Smooth muscle cell (in vitro differentiated cells): ENCODE data around the gene FER. TPM values are rescaled to one million over a fixed set of nuclear protein-coding genes. Genes with fewer than 3 reads are reported as not detected.

ENCODE experiments used
- DNase-seq: peaks from one replicate; lab custom pipeline; 2025; ENCODE audit not compliant: unreplicated experiment; lab: John Stamatoyannopoulos, UW
- H2AFZ ChIP-seq: fragments of 200-600 bp; sonication (generic); 2 replicates; pipeline ENCODE4 v1.6.0; 2016; ENCODE audit warnings: antibody characterized with exemption, low read depth, mild to moderate bottlenecking
- H3F3A ChIP-seq: fragments of 200-600 bp; sonication (generic); 2 replicates; pipeline ENCODE4 v1.6.0; 2017; ENCODE audit warnings: antibody characterized with exemption, low read depth
- H3K27ac ChIP-seq: fragments of 200-600 bp; sonication (generic); 2 replicates; pipeline ENCODE4 v1.5.1; 2016; ENCODE audit warnings: low read depth, mild to moderate bottlenecking
- H3K27me3 ChIP-seq: fragments of 200-600 bp; sonication (generic); 2 replicates; pipeline ENCODE4 v1.6.1; 2016; ENCODE audit warnings: low read depth, mild to moderate bottlenecking
- H3K36me3 ChIP-seq: fragments of 200-600 bp; sonication (generic); 2 replicates; pipeline ENCODE4 v1.5.1; 2016; ENCODE audit warnings: low read depth
- H3K4me1 ChIP-seq: fragments of 200-600 bp; sonication (generic); 2 replicates; pipeline ENCODE4 v1.5.1; 2016; ENCODE audit warnings: low read depth
- H3K4me2 ChIP-seq: fragments of 200-600 bp; sonication (generic); 2 replicates; pipeline ENCODE4 v1.6.0; 2016; ENCODE audit warnings: mild to moderate bottlenecking
- H3K4me3 ChIP-seq: fragments of 200-600 bp; sonication (generic); 2 replicates; pipeline ENCODE4 v1.5.1; 2016; ENCODE audit warnings: mild to moderate bottlenecking
- H3K79me2 ChIP-seq: fragments of 200-600 bp; sonication (generic); 2 replicates; pipeline ENCODE4 v1.6.0; 2016; ENCODE audit warnings: low read depth, mild to moderate bottlenecking
- H3K9ac ChIP-seq: fragments of 200-600 bp; sonication (generic); 2 replicates; pipeline ENCODE4 v1.6.0; 2016; ENCODE audit warnings: low read depth
- H3K9me3 ChIP-seq: fragments of 200-600 bp; sonication (generic); replicated peaks from 2 replicates; pipeline ENCODE4 v1.5.1; 2016; ENCODE audit warnings: low read depth
- H4K20me1 ChIP-seq: fragments of 200-600 bp; sonication (generic); 2 replicates; pipeline ENCODE4 v1.6.0; 2016; ENCODE audit warnings: low read depth
- WGBS: methylation state at CpG from one replicate; pipeline ENCODE4 v1.1.7; 2016; ENCODE audit warnings: low lambda C conversion rate; 5-methylcytosine and 5-hydroxymethylcytosine counted together
- polyA plus RNA-seq: library from polyadenylated mRNA; unstranded; fragments of >200 nt; fragmentation: Nextera tagmentation; extraction: Ambion mirVana; gene quantifications from 2 replicates; pipeline ENCODE4 v1.2.1, GENCODE V29; 2016
- total RNA-seq: library from RNA; depleted of rRNA; stranded (reverse); fragments of >200 nt; gene quantifications from 2 replicates; pipeline ENCODE4 v1.2.3, GENCODE V29; 2014
- TF ChIP-seq, protein P1 (sequence below): fragments of 200-600 bp; sonication (generic); IDR thresholded peaks from 2 replicates; pipeline ENCODE4 v1.5.1; 2017; ENCODE audit warnings: borderline replicate concordance, mild to moderate bottlenecking, antibody characterized with exemption; ENCODE audit not compliant: insufficient read depth, poor library complexity, severe bottlenecking

The FER gene
- total and polyA plus RNA-seq, 2 experiments from 2014 or later, result 15.6 to 16.4 TPM

- H3K9ac ChIP-seq, result no peak overlapping the region
- H3K36me3 ChIP-seq, result no peaks in the 10 kb centered on the region
- H3K4me3 ChIP-seq, result no peak overlapping the region
- no peak for DNase-seq
- no peaks in the 10 kb centered on the region for H3K4me1 ChIP-seq
- 100% methylated on average over 1 of the region's 1 CpG for WGBS
- H2AFZ ChIP-seq, result no peak overlapping the region
- H3K79me2 ChIP-seq, result no peaks in the 10 kb centered on the region
- no peaks in the 10 kb centered on the region for H3F3A ChIP-seq
- H3K27me3 ChIP-seq, result no peaks in the 10 kb centered on the region
- H3K9me3 ChIP-seq, result no peaks in the 10 kb centered on the region
- no peaks in the 10 kb centered on the region for H4K20me1 ChIP-seq
- TF ChIP-seq, protein P1, sequence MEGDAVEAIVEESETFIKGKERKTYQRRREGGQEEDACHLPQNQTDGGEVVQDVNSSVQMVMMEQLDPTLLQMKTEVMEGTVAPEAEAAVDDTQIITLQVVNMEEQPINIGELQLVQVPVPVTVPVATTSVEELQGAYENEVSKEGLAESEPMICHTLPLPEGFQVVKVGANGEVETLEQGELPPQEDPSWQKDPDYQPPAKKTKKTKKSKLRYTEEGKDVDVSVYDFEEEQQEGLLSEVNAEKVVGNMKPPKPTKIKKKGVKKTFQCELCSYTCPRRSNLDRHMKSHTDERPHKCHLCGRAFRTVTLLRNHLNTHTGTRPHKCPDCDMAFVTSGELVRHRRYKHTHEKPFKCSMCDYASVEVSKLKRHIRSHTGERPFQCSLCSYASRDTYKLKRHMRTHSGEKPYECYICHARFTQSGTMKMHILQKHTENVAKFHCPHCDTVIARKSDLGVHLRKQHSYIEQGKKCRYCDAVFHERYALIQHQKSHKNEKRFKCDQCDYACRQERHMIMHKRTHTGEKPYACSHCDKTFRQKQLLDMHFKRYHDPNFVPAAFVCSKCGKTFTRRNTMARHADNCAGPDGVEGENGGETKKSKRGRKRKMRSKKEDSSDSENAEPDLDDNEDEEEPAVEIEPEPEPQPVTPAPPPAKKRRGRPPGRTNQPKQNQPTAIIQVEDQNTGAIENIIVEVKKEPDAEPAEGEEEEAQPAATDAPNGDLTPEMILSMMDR, result no peak
- no peak overlapping the region for H3K27ac ChIP-seq
- no peak overlapping the region for H3K4me2 ChIP-seq
These were observed 378.8 kb downstream of the FER start for GRCh38 chr5:109126481-109126880.

GRCh38 chr5:109136906-109137305 lies 389.2 kb downstream of the FER start:
- Histone ChIP-seq H2AFZ (no peak overlapping the region), H3K36me3 (no peaks in the 10 kb centered on the region), H3F3A (no peaks in the 10 kb centered on the region), H3K9me3 (no peaks in the 10 kb centered on the region), H3K4me3 (no peak overlapping the region), H3K4me1 (no peaks in the 10 kb centered on the region), H3K27ac (no peak overlapping the region), H4K20me1 (no peaks in the 10 kb centered on the region), H3K79me2 (no peaks in the 10 kb centered on the region), H3K27me3 (no peaks in the 10 kb centered on the region), H3K9ac (no peak overlapping the region), H3K4me2 (no peak overlapping the region)
- TF ChIP-seq, protein P1, result no peak
- DNase-seq, result no peak
- 85% methylated on average over 2 of the region's 2 CpGs for WGBS

DNA sequence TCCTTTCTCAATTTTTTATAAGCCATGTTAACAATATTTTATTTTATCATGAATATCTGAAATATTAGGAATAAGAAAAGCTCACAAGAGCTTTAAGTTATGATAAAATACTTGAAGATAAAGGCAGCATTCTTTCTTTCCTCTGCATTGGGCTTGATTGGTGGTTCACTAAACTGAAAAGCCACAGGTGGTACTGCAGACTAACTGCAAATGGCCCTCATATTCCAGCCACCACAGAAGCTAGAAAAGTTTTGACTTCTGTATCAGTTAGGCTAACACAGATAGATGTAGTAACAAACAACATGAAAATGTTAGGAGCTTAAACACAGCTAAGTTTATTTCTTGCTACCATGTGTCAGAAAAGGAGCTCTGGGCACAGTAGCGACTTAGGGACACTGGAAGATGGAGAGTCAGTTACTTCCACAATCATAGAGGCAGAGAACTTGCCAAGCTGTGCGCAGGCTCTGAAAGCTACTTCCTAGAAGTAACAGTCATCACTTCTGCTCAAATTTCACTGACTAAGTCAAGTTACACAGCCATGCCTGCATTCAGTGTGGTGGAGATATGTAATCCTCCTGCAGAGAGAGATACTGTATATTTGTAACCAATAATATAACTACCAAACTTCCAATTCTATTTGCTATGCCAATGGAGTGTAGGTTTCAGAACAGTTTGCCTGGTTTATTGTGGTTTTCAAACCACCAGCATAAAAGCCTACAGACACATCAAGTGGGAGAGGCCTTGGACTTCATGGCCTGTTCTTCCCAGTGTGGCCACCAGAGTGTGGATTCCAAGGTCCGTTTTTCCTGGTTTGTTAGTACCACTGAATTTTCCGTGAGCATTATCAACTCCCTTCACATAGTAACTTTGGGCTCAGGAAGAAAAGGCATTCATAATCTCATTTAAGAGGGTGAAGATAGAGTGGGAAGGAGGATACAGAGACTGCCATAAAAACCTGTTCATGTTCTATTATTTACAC lies 393.8 kb downstream of the FER start:
- no peaks in the 10 kb centered on the region for H3K27me3 ChIP-seq
- no peak overlapping the region for H3K4me3 ChIP-seq
- no peak overlapping the region for H2AFZ ChIP-seq
- 90% methylated on average over 4 of the region's 4 CpGs for WGBS
- no peaks in the 10 kb centered on the region for H3K9me3 ChIP-seq
- no peak for DNase-seq
- H3K27ac ChIP-seq, result no peak overlapping the region
- no peaks in the 10 kb centered on the region for H3K36me3 ChIP-seq
- TF ChIP-seq, protein P1, result no peak
- H3K79me2 ChIP-seq, result no peaks in the 10 kb centered on the region
- H3K9ac ChIP-seq, result no peak overlapping the region
- H3K4me1 ChIP-seq, result no peaks in the 10 kb centered on the region
- H3F3A ChIP-seq, result no peaks in the 10 kb centered on the region
- H3K4me2 ChIP-seq, result no peak overlapping the region
- no peaks in the 10 kb centered on the region for H4K20me1 ChIP-seq
